HEK293 (cell line): ENCODE results near the gene LAMB1.
A peak's percentile ranks its signal among the peaks of the same experiment; 100 is the strongest.

ENCODE experiments used
- CTCF ChIA-PET: fragments of 350-600 bp; formaldehyde crosslinking; extraction: SDS; loops from one replicate; lab custom pipeline; 2021; ENCODE audit warnings: antibody characterized with exemption; lab: Yijun Ruan, JAX
- POLR2A ChIA-PET: fragments of 300-600 bp; formaldehyde crosslinking; extraction: SDS; loops from one replicate; lab custom pipeline; 2020; ENCODE audit warnings: antibody characterized with exemption, inconsistent platforms; lab: Yijun Ruan, JAX
- H3K27ac ChIP-seq: fragments of 200-500 bp; sonication (Bioruptor generic); 2 replicates; pipeline ENCODE4 v1.5.1; 2014; ENCODE audit warnings: low read depth, low read length, control low read depth, inconsistent platforms; ENCODE audit errors: extremely low read depth
- H3K36me3 ChIP-seq, 2 experiments: fragments of 200-500 bp in 1 of 2; sonication (Bioruptor generic) in 1 of 2; 1 replicate in 1 of 2; 2 replicates in 1 of 2; pipeline ENCODE4 v1.5.1; 2014 to 2017; ENCODE audit warnings: inconsistent platforms in 2 of 2, low read length in 2 of 2; ENCODE audit not compliant: control insufficient read depth in 2 of 2, insufficient read depth in 1 of 2
- H3K4me1 ChIP-seq: fragments of 200-500 bp; sonication (Bioruptor generic); 2 replicates; pipeline ENCODE4 v1.5.1; 2014; ENCODE audit warnings: mild to moderate bottlenecking, low read length, inconsistent platforms; ENCODE audit not compliant: control insufficient read depth, insufficient read depth
- H3K4me3 ChIP-seq: 2 replicates; pipeline ENCODE4 v1.5.1; 2011; ENCODE audit warnings: low read depth, mild to moderate bottlenecking, control low read depth, low read length, moderate library complexity
- H3K9me3 ChIP-seq: fragments of 200-500 bp; sonication (Bioruptor generic); 2 replicates; pipeline ENCODE4 v1.5.1; 2014; ENCODE audit warnings: low read depth, low read length, inconsistent platforms; ENCODE audit not compliant: control insufficient read depth, insufficient read depth
- BCL11A ChIP-seq: fragments of 450-650 bp; formaldehyde crosslinking; IDR thresholded peaks from 2 replicates; pipeline ENCODE4 v1.5.1; 2016; ENCODE audit warnings: low read depth, missing biosample characterization, missing genetic modification characterization
- ELK4 ChIP-seq: IDR thresholded peaks from 2 replicates; pipeline ENCODE4 v1.6.1; 2011; ENCODE audit warnings: mild to moderate bottlenecking, low read depth, low read length, borderline replicate concordance
- GFI1B ChIP-seq: fragments of 450-650 bp; formaldehyde crosslinking; IDR thresholded peaks from 2 replicates; pipeline ENCODE4 v1.5.1; 2016; ENCODE audit warnings: missing biosample characterization, missing genetic modification characterization
- HOXD13 ChIP-seq: sonication (generic); formaldehyde crosslinking; IDR thresholded peaks from 2 replicates; pipeline ENCODE4 v1.8.0; 2022; ENCODE audit warnings: missing genetic modification reagents, borderline replicate concordance
- KLF1 ChIP-seq: fragments of 450-650 bp; formaldehyde crosslinking; IDR thresholded peaks from 2 replicates; pipeline ENCODE4 v1.5.1; 2016; ENCODE audit warnings: missing biosample characterization, missing genetic modification characterization
- KLF10 ChIP-seq: fragments of 450-650 bp; IDR thresholded peaks from 2 replicates; pipeline ENCODE4 v1.5.1; 2018; ENCODE audit warnings: missing biosample characterization, mild to moderate bottlenecking, missing genetic modification characterization
- OSR2 ChIP-seq: fragments of 450-650 bp; formaldehyde crosslinking; IDR thresholded peaks from 2 replicates; pipeline ENCODE4 v1.5.1; 2016; ENCODE audit warnings: missing biosample characterization, missing genetic modification characterization
- PBX3 ChIP-seq: sonication (generic); formaldehyde crosslinking; IDR thresholded peaks from 2 replicates; pipeline ENCODE4 v1.8.1; 2022; ENCODE audit warnings: mild to moderate bottlenecking, moderate library complexity, missing genetic modification reagents
- SALL2 ChIP-seq: fragments of 450-650 bp; formaldehyde crosslinking; IDR thresholded peaks from 2 replicates; pipeline ENCODE4 v1.5.0; 2017; ENCODE audit warnings: missing biosample characterization, mild to moderate bottlenecking, missing genetic modification characterization, borderline replicate concordance
- SP7 ChIP-seq: fragments of 450-650 bp; formaldehyde crosslinking; IDR thresholded peaks from 2 replicates; pipeline ENCODE4 v1.5.1; 2016; ENCODE audit warnings: missing biosample characterization, missing genetic modification characterization
- YY1 ChIP-seq: fragments of 450-650 bp; formaldehyde crosslinking; IDR thresholded peaks from 2 replicates; pipeline ENCODE4 v1.5.1; 2018; ENCODE audit warnings: missing biosample characterization, missing genetic modification characterization
- ZNF121 ChIP-seq: fragments of 450-650 bp; formaldehyde crosslinking; IDR thresholded peaks from 2 replicates; pipeline ENCODE4 v1.5.1; 2016; ENCODE audit warnings: missing biosample characterization, missing genetic modification characterization
- ZNF184 ChIP-seq: fragments of 450-650 bp; IDR thresholded peaks from 2 replicates; pipeline ENCODE4 v1.5.1; 2018; ENCODE audit warnings: missing biosample characterization, mild to moderate bottlenecking, missing genetic modification characterization
- ZNF214 ChIP-seq: fragments of 450-650 bp; formaldehyde crosslinking; IDR thresholded peaks from 2 replicates; pipeline ENCODE4 v1.5.1; 2017; ENCODE audit warnings: missing biosample characterization, mild to moderate bottlenecking, missing genetic modification characterization, borderline replicate concordance
- ZNF324 ChIP-seq: fragments of 450-650 bp; formaldehyde crosslinking; IDR thresholded peaks from 2 replicates; pipeline ENCODE4 v1.5.1; 2016; ENCODE audit warnings: missing biosample characterization, missing genetic modification characterization
- ZNF341 ChIP-seq: fragments of 450-650 bp; formaldehyde crosslinking; IDR thresholded peaks from 2 replicates; pipeline ENCODE4; 2016; ENCODE audit warnings: low read depth, missing biosample characterization, missing genetic modification characterization
- ZNF404 ChIP-seq: fragments of 450-650 bp; formaldehyde crosslinking; IDR thresholded peaks from 2 replicates; pipeline ENCODE4 v1.5.1; 2017; ENCODE audit warnings: missing biosample characterization, missing genetic modification characterization
- ZNF530 ChIP-seq: fragments of 450-650 bp; formaldehyde crosslinking; IDR thresholded peaks from 2 replicates; pipeline ENCODE4 v1.5.1; 2016; ENCODE audit warnings: low read depth, missing biosample characterization, missing genetic modification characterization
- ZNF571 ChIP-seq: fragments of 450-650 bp; formaldehyde crosslinking; IDR thresholded peaks from 2 replicates; pipeline ENCODE4 v1.5.0; 2017; ENCODE audit warnings: missing biosample characterization, missing genetic modification characterization
- ZNF600 ChIP-seq: fragments of 450-650 bp; formaldehyde crosslinking; IDR thresholded peaks from 2 replicates; pipeline ENCODE4 v1.5.1; 2016; ENCODE audit warnings: missing biosample characterization, missing genetic modification characterization
- ZNF629 ChIP-seq: fragments of 450-650 bp; formaldehyde crosslinking; IDR thresholded peaks from 2 replicates; pipeline ENCODE4 v1.5.1; 2017; ENCODE audit warnings: missing biosample characterization, missing genetic modification characterization
- ZNF654 ChIP-seq: fragments of 450-650 bp; formaldehyde crosslinking; IDR thresholded peaks from 2 replicates; pipeline ENCODE4 v1.5.1; 2016; ENCODE audit warnings: low read depth, missing biosample characterization, missing genetic modification characterization
- ZNF660 ChIP-seq: fragments of 450-650 bp; IDR thresholded peaks from 2 replicates; pipeline ENCODE4 v1.5.1; 2018; ENCODE audit warnings: missing biosample characterization, mild to moderate bottlenecking, missing genetic modification characterization
- ZNF670 ChIP-seq: fragments of 450-650 bp; formaldehyde crosslinking; IDR thresholded peaks from 2 replicates; pipeline ENCODE4 v1.5.1; 2016; ENCODE audit warnings: missing biosample characterization, missing genetic modification characterization, low read depth
- ZNF747 ChIP-seq: fragments of 450-650 bp; formaldehyde crosslinking; IDR thresholded peaks from 2 replicates; pipeline ENCODE4 v1.5.1; 2016; ENCODE audit warnings: missing biosample characterization, missing genetic modification characterization
- ZNF768 ChIP-seq: fragments of 450-650 bp; formaldehyde crosslinking; IDR thresholded peaks from 2 replicates; pipeline ENCODE4 v1.5.1; 2018; ENCODE audit warnings: missing biosample characterization, mild to moderate bottlenecking, missing genetic modification characterization
- TF ChIP-seq, protein P1 (sequence below): fragments of 450-650 bp; formaldehyde crosslinking; IDR thresholded peaks from 2 replicates; pipeline ENCODE4 v1.5.1; 2017; ENCODE audit warnings: missing biosample characterization, missing genetic modification characterization
- TF ChIP-seq, protein P2 (sequence below): fragments of 450-650 bp; formaldehyde crosslinking; IDR thresholded peaks from 2 replicates; pipeline ENCODE4 v1.5.1; 2016; ENCODE audit warnings: missing biosample characterization, missing genetic modification characterization
- TF ChIP-seq, protein P3 (sequence below): fragments of 450-650 bp; IDR thresholded peaks from 2 replicates; pipeline ENCODE4 v1.5.1; 2018; ENCODE audit warnings: missing biosample characterization, missing genetic modification characterization

Gene LAMB1

DNA sequence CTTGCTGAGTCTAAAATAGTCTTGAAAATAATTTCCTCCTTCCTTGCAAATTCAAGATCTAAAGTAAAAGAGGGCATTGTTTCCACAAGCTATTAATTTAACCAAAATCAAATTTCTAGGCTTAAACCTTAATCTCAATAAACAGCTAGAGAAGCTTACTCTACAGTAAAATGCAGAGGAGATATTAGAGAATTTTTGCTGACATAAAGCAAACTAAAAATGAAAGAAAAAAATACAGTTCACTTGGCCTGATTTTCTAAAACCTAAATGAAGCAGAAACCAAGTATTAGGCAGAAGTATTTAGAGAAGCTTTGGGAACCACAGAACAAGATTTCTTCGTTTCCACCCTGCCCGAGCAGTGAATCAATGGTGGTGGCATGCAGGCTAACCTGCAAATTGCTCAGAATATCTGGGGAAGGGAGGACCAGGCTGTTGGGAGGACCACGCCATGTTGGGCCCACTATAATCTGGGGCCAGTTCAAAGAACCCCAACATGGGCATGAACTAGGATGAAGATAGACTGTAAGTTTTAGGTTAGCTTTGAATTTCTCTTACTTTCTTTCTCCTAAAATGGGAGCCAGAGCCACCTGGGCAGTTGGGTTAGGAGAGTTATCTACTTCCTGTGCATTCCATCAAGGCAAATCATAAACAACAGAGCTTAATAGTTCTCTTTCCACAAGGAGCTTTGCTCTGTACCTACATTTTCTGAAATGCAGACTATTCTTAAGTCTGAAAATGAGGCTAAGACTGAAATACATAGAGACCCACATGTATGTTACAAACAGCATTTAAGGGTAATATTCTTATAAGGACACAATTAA lies 4.1 kb downstream of the LAMB1 start (continued):
- no peak for TF ChIP-seq KLF10 (tag by site-specific recombination)
- TF ChIP-seq ZNF184 (tag by site-specific recombination): no peak
- TF ChIP-seq ELK4: no peak
- TF ChIP-seq YY1 (tag by site-specific recombination): no peak
- TF ChIP-seq ZNF121 (tag by site-specific recombination): no peak
- TF ChIP-seq, protein P1, sequence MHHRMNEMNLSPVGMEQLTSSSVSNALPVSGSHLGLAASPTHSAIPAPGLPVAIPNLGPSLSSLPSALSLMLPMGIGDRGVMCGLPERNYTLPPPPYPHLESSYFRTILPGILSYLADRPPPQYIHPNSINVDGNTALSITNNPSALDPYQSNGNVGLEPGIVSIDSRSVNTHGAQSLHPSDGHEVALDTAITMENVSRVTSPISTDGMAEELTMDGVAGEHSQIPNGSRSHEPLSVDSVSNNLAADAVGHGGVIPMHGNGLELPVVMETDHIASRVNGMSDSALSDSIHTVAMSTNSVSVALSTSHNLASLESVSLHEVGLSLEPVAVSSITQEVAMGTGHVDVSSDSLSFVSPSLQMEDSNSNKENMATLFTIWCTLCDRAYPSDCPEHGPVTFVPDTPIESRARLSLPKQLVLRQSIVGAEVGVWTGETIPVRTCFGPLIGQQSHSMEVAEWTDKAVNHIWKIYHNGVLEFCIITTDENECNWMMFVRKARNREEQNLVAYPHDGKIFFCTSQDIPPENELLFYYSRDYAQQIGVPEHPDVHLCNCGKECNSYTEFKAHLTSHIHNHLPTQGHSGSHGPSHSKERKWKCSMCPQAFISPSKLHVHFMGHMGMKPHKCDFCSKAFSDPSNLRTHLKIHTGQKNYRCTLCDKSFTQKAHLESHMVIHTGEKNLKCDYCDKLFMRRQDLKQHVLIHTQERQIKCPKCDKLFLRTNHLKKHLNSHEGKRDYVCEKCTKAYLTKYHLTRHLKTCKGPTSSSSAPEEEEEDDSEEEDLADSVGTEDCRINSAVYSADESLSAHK (tag by site-specific recombination): no peak
- TF ChIP-seq, protein P2, sequence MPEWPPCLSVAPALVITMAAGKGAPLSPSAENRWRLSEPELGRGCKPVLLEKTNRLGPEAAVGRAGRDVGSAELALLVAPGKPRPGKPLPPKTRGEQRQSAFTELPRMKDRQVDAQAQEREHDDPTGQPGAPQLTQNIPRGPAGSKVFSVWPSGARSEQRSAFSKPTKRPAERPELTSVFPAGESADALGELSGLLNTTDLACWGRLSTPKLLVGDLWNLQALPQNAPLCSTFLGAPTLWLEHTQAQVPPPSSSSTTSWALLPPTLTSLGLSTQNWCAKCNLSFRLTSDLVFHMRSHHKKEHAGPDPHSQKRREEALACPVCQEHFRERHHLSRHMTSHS (tag by site-specific recombination): no peak

GRCh38 chr7:107998150-107998549 lies 4.8 kb downstream of the LAMB1 start:
- H3K9me3 ChIP-seq: no peaks in the 10 kb centered on the region
- CTCF ChIA-PET: no interaction called here
- peaks cover 0 to 19% of the 10 kb centered on the region in 2 experiments; a peak in 2 of 3 replicates for H3K36me3 ChIP-seq
- POLR2A ChIA-PET: no interaction called here
- no peak overlapping the region for H3K4me3 ChIP-seq
- no peak overlapping the region for H3K27ac ChIP-seq
- peaks cover 26% of the 10 kb centered on the region for H3K4me1 ChIP-seq
- TF ChIP-seq ZNF341 (tag by site-specific recombination) (no peak), ZNF324 (tag by site-specific recombination) (no peak), ZNF629 (tag by site-specific recombination) (peak; percentile 25; the same call in 1 of the 2 replicates), ZNF600 (tag by site-specific recombination) (0 out of 2 replicates have a peak, but pooled peaks have one; percentile 17), GFI1B (tag by site-specific recombination) (0 out of 2 replicates have a peak, but pooled peaks have one; percentile 7), ZNF747 (tag by site-specific recombination) (no peak), SP7 (peak; percentile 98), ZNF214 (tag by site-specific recombination) (no peak), ZNF530 (tag by site-specific recombination) (no peak), PBX3 (no peak), ZNF654 (tag by site-specific recombination) (no peak), ZNF768 (tag by site-specific recombination) (no peak), ZNF670 (tag by site-specific recombination) (no peak), KLF1 (tag by site-specific recombination) (no peak), BCL11A (tag by site-specific recombination) (no peak), ZNF571 (tag by site-specific recombination) (no peak), ZNF660 (tag by site-specific recombination) (no peak), HOXD13 (no peak), OSR2 (0 out of 2 replicates have a peak, but pooled peaks have one; percentile 27), ZNF404 (tag by site-specific recombination) (no peak), SALL2 (no peak)
- TF ChIP-seq, protein P3, sequence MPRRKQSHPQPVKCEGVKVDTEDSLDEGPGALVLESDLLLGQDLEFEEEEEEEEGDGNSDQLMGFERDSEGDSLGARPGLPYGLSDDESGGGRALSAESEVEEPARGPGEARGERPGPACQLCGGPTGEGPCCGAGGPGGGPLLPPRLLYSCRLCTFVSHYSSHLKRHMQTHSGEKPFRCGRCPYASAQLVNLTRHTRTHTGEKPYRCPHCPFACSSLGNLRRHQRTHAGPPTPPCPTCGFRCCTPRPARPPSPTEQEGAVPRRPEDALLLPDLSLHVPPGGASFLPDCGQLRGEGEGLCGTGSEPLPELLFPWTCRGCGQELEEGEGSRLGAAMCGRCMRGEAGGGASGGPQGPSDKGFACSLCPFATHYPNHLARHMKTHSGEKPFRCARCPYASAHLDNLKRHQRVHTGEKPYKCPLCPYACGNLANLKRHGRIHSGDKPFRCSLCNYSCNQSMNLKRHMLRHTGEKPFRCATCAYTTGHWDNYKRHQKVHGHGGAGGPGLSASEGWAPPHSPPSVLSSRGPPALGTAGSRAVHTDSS (tag by site-specific recombination): no peak
